GM23338 (cell line): ENCODE measurements around the gene PTPN13. TPM values are rescaled to one million over a fixed set of nuclear protein-coding genes. Genes with fewer than 3 reads are reported as not detected.

ENCODE experiments used
- ATAC-seq: fragments of 200-7000 bp; cut with Tn5 transposase; 3 replicates; pipeline ENCODE4 v1.9.1; 2020
- DNase-seq: peaks from one replicate; pipeline ENCODE4 v3.0.0-alpha.2; 2015; ENCODE audit warnings: low spot score
- H2AFZ ChIP-seq: fragments of 200-600 bp; sonication (generic); 2 replicates; pipeline ENCODE4 v1.8.0; 2016; ENCODE audit warnings: antibody characterized with exemption, mild to moderate bottlenecking, moderate library complexity
- H3F3A ChIP-seq: fragments of 200-600 bp; sonication (generic); replicated peaks from 2 replicates; pipeline ENCODE4 v1.8.0; 2017; ENCODE audit warnings: antibody characterized with exemption, mixed run types, low read depth
- H3K27ac ChIP-seq: fragments of 200-600 bp; sonication (generic); 2 replicates; pipeline ENCODE4 v1.6.1; 2016; ENCODE audit warnings: low read depth
- H3K27me3 ChIP-seq: fragments of 200-600 bp; sonication (generic); 2 replicates; pipeline ENCODE4 v1.8.0; 2016; ENCODE audit warnings: mild to moderate bottlenecking, mixed run types, moderate library complexity; ENCODE audit not compliant: insufficient read depth
- H3K36me3 ChIP-seq: fragments of 200-600 bp; sonication (generic); 2 replicates; pipeline ENCODE4 v1.8.0; 2016; ENCODE audit warnings: mild to moderate bottlenecking; ENCODE audit not compliant: insufficient read depth
- H3K4me1 ChIP-seq: fragments of 200-600 bp; sonication (generic); 2 replicates; pipeline ENCODE4 v1.8.0; 2016; ENCODE audit warnings: mild to moderate bottlenecking, moderate library complexity; ENCODE audit not compliant: insufficient read depth
- H3K4me2 ChIP-seq: fragments of 200-600 bp; sonication (generic); 2 replicates; pipeline ENCODE4 v1.7.1; 2017; ENCODE audit warnings: mixed run types
- H3K4me3 ChIP-seq: fragments of 200-600 bp; sonication (generic); 2 replicates; pipeline ENCODE4 v1.6.1; 2016; ENCODE audit warnings: mixed run types
- H3K79me2 ChIP-seq: fragments of 200-600 bp; sonication (generic); replicated peaks from 2 replicates; pipeline ENCODE4 v1.8.0; 2017; ENCODE audit warnings: mild to moderate bottlenecking; ENCODE audit not compliant: insufficient read depth
- H3K9me2 ChIP-seq: fragments of 200-600 bp; sonication (generic); 2 replicates; pipeline ENCODE4 v1.8.0; 2017; ENCODE audit not compliant: insufficient read depth
- H4K20me1 ChIP-seq: fragments of 200-600 bp; sonication (generic); replicated peaks from 2 replicates; pipeline ENCODE4 v1.8.0; 2017; ENCODE audit warnings: mild to moderate bottlenecking; ENCODE audit not compliant: insufficient read depth
- H3K27ac Mint-ChIP-seq: 2 replicates; pipeline ENCODE4 v1.8.0; 2020; ENCODE audit warnings: inconsistent platforms, mild to moderate bottlenecking, moderate library complexity, mixed read lengths
- H3K27me3 Mint-ChIP-seq: 3 replicates; pipeline ENCODE4 v1.8.0; 2022; ENCODE audit warnings: low read depth, mild to moderate bottlenecking, moderate library complexity, mixed read lengths, inconsistent platforms; ENCODE audit not compliant: insufficient read depth, poor library complexity
- H3K36me3 Mint-ChIP-seq: 3 replicates; pipeline ENCODE4 v1.8.0; 2021; ENCODE audit warnings: low read depth, mild to moderate bottlenecking, inconsistent platforms, moderate library complexity, mixed read lengths
- H3K4me1 Mint-ChIP-seq: 3 replicates; pipeline ENCODE4 v1.8.0; 2020; ENCODE audit warnings: mild to moderate bottlenecking, inconsistent platforms, mixed read lengths
- H3K4me3 Mint-ChIP-seq: 3 replicates; pipeline ENCODE4 v1.8.0; 2021; ENCODE audit warnings: moderate library complexity, mild to moderate bottlenecking, inconsistent platforms, mixed read lengths
- H3K9me3 Mint-ChIP-seq: 3 replicates; pipeline ENCODE4 v1.8.0; 2020; ENCODE audit warnings: moderate library complexity, mild to moderate bottlenecking, inconsistent platforms, mixed read lengths
- CREB1 ChIP-seq: fragments of 250-450 bp; sonication (Bioruptor Pico); IDR thresholded peaks from 2 replicates; pipeline ENCODE4 v1.5.0; 2020; ENCODE audit warnings: low read depth, mild to moderate bottlenecking, moderate library complexity
- JUNB ChIP-seq: IDR thresholded peaks from one replicate; pipeline ENCODE4 v1.6.1; 2016; ENCODE audit warnings: antibody characterized with exemption; ENCODE audit not compliant: unreplicated experiment
- REST ChIP-seq: IDR thresholded peaks from one replicate; pipeline ENCODE4 v1.6.1; 2018; ENCODE audit warnings: antibody characterized with exemption; ENCODE audit not compliant: unreplicated experiment
- STAT1 ChIP-seq: IDR thresholded peaks from one replicate; pipeline ENCODE4 v1.6.1; 2016; ENCODE audit warnings: antibody characterized with exemption; ENCODE audit not compliant: unreplicated experiment
- ZNF114 ChIP-seq: fragments of 250-450 bp; sonication (Bioruptor Pico); IDR thresholded peaks from 2 replicates; pipeline ENCODE4 v1.5.0; 2020; ENCODE audit warnings: mild to moderate bottlenecking, moderate library complexity
- ZNF331 ChIP-seq: fragments of 250-450 bp; sonication (Bioruptor Pico); IDR thresholded peaks from 2 replicates; pipeline ENCODE4 v1.5.0; 2020; ENCODE audit warnings: low read depth, mild to moderate bottlenecking, moderate library complexity
- ZNF462 ChIP-seq: fragments of 250-450 bp; sonication (Bioruptor Pico); IDR thresholded peaks from 2 replicates; pipeline ENCODE4 v1.5.0; 2020; ENCODE audit warnings: mild to moderate bottlenecking, moderate library complexity
- polyA plus RNA-seq: library from polyadenylated mRNA; unstranded; fragments of >200 nt; fragmentation: Nextera tagmentation; extraction: Ambion mirVana; gene quantifications from 2 replicates; pipeline ENCODE4 v1.2.1, GENCODE V29; 2016
- total RNA-seq: library from RNA; depleted of rRNA; stranded (reverse); fragments of >200 nt; shearing (Covaris generic); gene quantifications from 2 replicates; pipeline ENCODE4 v1.2.3, GENCODE V29; 2014
- TF ChIP-seq, protein P1 (sequence below), 2 experiments: fragments of 200-600 bp in 1 of 2; sonication (generic) in 1 of 2; conservative IDR thresholded peaks; 2 replicates each; pipeline versions ENCODE4 v1.5.1 to v1.6.1; 2016 to 2017; ENCODE audit warnings: antibody characterized with exemption in 2 of 2, low read depth in 2 of 2, mild to moderate bottlenecking in 2 of 2, moderate library complexity in 1 of 2

Gene PTPN13
- total and polyA plus RNA-seq, 2 experiments from 2014 or later = 12.6 to 49.9 TPM

GRCh38 chr4:86564795-86565194 is 29.3 kb upstream of the PTPN13 start:
- Histone ChIP-seq H3K4me1 (peaks cover 5% of the 10 kb centered on the region; the same call in 1 of the 2 replicates), H4K20me1 (no peaks in the 10 kb centered on the region), H3K4me3 (no peak overlapping the region), H3K27ac (no peak overlapping the region), H2AFZ (no peak overlapping the region), H3K79me2 (no peaks in the 10 kb centered on the region), H3K36me3 (no peaks in the 10 kb centered on the region), H3F3A (no peaks in the 10 kb centered on the region), H3K9me2 (no peaks in the 10 kb centered on the region), H3K4me2 (no peak overlapping the region), H3K27me3 (no peaks in the 10 kb centered on the region)
- TF ChIP-seq JUNB = no peak
- TF ChIP-seq, protein P1, sequence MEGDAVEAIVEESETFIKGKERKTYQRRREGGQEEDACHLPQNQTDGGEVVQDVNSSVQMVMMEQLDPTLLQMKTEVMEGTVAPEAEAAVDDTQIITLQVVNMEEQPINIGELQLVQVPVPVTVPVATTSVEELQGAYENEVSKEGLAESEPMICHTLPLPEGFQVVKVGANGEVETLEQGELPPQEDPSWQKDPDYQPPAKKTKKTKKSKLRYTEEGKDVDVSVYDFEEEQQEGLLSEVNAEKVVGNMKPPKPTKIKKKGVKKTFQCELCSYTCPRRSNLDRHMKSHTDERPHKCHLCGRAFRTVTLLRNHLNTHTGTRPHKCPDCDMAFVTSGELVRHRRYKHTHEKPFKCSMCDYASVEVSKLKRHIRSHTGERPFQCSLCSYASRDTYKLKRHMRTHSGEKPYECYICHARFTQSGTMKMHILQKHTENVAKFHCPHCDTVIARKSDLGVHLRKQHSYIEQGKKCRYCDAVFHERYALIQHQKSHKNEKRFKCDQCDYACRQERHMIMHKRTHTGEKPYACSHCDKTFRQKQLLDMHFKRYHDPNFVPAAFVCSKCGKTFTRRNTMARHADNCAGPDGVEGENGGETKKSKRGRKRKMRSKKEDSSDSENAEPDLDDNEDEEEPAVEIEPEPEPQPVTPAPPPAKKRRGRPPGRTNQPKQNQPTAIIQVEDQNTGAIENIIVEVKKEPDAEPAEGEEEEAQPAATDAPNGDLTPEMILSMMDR (conservative IDR thresholded peaks at IDR 0.05; ENCODE audit: low read depth in 2 of 2) = peak in 1 of 2 experiments; percentile 42; a peak in 2 of 4 replicates
- no peaks in the 10 kb centered on the region for H3K9me3 Mint-ChIP-seq
- H3K27ac Mint-ChIP-seq = no peak overlapping the region
- H3K4me1 Mint-ChIP-seq = peaks cover 5% of the 10 kb centered on the region
- H3K27me3 Mint-ChIP-seq = no peaks in the 10 kb centered on the region
- ATAC-seq = no peak
- no peak for DNase-seq
- H3K4me3 Mint-ChIP-seq = no peak overlapping the region
- no peaks in the 10 kb centered on the region for H3K36me3 Mint-ChIP-seq

DNA sequence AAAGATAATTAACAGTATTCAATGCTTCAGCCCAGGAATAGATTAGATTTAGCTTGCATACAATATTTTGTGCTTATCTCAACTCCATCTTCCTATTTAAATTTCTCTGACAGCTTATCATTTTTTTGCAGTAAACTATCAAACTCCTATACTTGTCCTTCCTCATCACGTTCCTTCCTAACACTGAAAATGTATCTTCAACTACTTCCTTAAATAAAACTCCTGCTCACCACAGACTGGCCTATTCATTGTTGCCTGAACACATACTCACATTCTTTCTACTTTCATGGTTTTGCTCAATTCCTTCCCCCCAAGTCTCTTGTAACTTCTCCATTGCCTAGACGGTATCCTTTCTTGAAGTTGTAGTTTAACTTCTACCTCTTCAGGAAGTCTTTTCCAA is 28.5 kb upstream of the PTPN13 start:
- peaks cover 6% of the 10 kb centered on the region for H3K4me1 Mint-ChIP-seq
- H3K4me3 ChIP-seq = no peak overlapping the region
- no peak overlapping the region for H3K27ac Mint-ChIP-seq
- H3K36me3 ChIP-seq = no peaks in the 10 kb centered on the region
- H3K4me2 ChIP-seq = no peak overlapping the region
- DNase-seq (no peak), ATAC-seq (no peak)
- no peaks in the 10 kb centered on the region for H3F3A ChIP-seq
- H3K9me2 ChIP-seq = no peaks in the 10 kb centered on the region
- H3K27me3 Mint-ChIP-seq = no peaks in the 10 kb centered on the region
- peaks cover 8% of the 10 kb centered on the region for H3K4me1 ChIP-seq
- no peaks in the 10 kb centered on the region for H4K20me1 ChIP-seq
- H3K4me3 Mint-ChIP-seq = no peak overlapping the region
- no peaks in the 10 kb centered on the region for H3K36me3 Mint-ChIP-seq
- no peaks in the 10 kb centered on the region for H3K9me3 Mint-ChIP-seq
- no peaks in the 10 kb centered on the region for H3K79me2 ChIP-seq
- H2AFZ ChIP-seq = no peak overlapping the region
- H3K27me3 ChIP-seq = no peaks in the 10 kb centered on the region
- H3K27ac ChIP-seq = no peak overlapping the region
- no peak for TF ChIP-seq ZNF114 (CRISPR knock-in tag)
- TF ChIP-seq STAT1 = no peak
- TF ChIP-seq CREB1 (CRISPR knock-in tag) = no peak
- TF ChIP-seq, protein P1 (conservative IDR thresholded peaks at IDR 0.05; ENCODE audit: low read depth in 2 of 2) = no peak
- no peak for TF ChIP-seq ZNF462
- TF ChIP-seq ZNF331 (CRISPR knock-in tag) = no peak
- no peak for TF ChIP-seq REST
